PC-9 (cell line): ENCODE measurements around the gene ZDHHC6.

ENCODE experiments used
- EZH2 ChIP-seq: fragments of 200-600 bp; sonication (generic); IDR thresholded peaks from 2 replicates; pipeline ENCODE4 v1.8.0; 2017; ENCODE audit warnings: antibody characterized with exemption, low read depth
- TF ChIP-seq, protein P1 (sequence below): fragments of 200-600 bp; sonication (generic); conservative IDR thresholded peaks from 2 replicates; pipeline ENCODE4 v1.6.1; 2017; ENCODE audit warnings: mixed run types, antibody characterized with exemption, mild to moderate bottlenecking, moderate library complexity

DNA sequence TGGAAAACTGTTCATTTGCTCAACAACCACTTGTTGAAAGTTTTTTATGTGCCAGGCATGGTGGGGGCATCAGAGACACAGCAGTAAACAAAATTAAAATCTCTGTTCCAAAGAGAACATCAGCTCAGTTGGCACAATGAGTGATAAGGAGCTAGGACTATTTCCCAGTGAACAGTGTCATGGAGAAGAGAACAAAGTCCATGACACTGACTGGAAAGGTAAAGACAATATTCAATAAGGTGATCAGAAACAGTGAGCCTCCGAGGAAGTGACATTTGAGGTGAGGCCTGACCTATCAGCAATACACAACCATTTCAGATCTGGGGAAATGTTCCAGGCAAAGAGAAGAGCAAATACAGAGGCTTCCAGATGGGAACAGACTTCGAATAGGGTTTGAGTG lies 58.2 kb downstream of the ZDHHC6 start:
- TF ChIP-seq, protein P1, sequence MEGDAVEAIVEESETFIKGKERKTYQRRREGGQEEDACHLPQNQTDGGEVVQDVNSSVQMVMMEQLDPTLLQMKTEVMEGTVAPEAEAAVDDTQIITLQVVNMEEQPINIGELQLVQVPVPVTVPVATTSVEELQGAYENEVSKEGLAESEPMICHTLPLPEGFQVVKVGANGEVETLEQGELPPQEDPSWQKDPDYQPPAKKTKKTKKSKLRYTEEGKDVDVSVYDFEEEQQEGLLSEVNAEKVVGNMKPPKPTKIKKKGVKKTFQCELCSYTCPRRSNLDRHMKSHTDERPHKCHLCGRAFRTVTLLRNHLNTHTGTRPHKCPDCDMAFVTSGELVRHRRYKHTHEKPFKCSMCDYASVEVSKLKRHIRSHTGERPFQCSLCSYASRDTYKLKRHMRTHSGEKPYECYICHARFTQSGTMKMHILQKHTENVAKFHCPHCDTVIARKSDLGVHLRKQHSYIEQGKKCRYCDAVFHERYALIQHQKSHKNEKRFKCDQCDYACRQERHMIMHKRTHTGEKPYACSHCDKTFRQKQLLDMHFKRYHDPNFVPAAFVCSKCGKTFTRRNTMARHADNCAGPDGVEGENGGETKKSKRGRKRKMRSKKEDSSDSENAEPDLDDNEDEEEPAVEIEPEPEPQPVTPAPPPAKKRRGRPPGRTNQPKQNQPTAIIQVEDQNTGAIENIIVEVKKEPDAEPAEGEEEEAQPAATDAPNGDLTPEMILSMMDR = no peak
- no peak for TF ChIP-seq EZH2
